PC-9 (cell line): ENCODE measurements around the gene FAM229A.
A peak's percentile ranks its signal among the peaks of the same experiment; 100 is the strongest.

Experiments used
- EZH2 ChIP-seq: fragments of 200-600 bp; sonication (generic); IDR thresholded peaks from 2 replicates; pipeline ENCODE4 v1.8.0; 2017; ENCODE audit warnings: antibody characterized with exemption, low read depth
- TF ChIP-seq, protein P1 (sequence below): fragments of 200-600 bp; sonication (generic); conservative IDR thresholded peaks from 2 replicates; pipeline ENCODE4 v1.6.1; 2017; ENCODE audit warnings: mixed run types, antibody characterized with exemption, mild to moderate bottlenecking, moderate library complexity

DNA sequence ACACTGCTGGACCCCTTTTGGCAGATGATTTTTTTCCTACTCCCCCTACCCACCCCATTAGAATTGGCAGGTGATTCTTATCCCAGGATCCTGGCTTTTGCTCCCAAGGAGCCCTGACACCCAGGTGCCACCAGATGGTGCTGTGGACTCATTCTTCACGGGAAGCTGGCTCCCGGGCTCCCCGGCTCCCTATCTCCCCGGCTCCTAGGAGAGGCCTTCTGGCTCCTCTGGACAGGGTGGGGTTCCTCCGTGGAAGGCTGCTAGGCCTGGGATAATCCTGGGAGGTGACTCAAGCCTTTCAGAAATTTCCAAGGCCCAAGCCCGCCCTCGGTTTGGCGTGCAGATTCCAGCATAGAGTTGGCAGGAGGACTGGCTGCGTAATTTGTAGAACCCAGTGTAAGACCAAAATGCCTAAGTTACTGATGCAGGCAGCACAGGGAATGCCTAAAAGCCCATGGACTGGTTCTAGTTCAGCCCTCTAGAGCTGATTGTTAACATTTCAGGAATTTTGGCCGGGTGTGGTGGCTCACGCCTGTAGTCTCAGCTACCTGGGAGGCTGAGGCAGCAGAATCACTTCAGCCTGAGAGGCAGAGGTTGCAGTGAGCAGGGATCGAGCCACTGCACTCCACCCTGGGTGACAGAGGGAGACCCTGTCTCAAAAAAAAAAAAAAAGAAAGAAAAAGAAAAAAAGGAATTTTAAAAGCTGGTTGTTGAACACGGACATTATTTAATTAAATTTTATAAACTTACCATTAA lies 38.8 kb upstream of the FAM229A start:
- TF ChIP-seq, protein P1, sequence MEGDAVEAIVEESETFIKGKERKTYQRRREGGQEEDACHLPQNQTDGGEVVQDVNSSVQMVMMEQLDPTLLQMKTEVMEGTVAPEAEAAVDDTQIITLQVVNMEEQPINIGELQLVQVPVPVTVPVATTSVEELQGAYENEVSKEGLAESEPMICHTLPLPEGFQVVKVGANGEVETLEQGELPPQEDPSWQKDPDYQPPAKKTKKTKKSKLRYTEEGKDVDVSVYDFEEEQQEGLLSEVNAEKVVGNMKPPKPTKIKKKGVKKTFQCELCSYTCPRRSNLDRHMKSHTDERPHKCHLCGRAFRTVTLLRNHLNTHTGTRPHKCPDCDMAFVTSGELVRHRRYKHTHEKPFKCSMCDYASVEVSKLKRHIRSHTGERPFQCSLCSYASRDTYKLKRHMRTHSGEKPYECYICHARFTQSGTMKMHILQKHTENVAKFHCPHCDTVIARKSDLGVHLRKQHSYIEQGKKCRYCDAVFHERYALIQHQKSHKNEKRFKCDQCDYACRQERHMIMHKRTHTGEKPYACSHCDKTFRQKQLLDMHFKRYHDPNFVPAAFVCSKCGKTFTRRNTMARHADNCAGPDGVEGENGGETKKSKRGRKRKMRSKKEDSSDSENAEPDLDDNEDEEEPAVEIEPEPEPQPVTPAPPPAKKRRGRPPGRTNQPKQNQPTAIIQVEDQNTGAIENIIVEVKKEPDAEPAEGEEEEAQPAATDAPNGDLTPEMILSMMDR: peak; percentile 95
- no peak for TF ChIP-seq EZH2
